HepG2 (cell line): ENCODE data around the gene KCNIP3. TPM values are rescaled to one million over a fixed set of nuclear protein-coding genes. Genes with fewer than 3 reads are reported as not detected.

Experiments used
- ATF5 ChIP-seq: sonication (generic); formaldehyde crosslinking; IDR thresholded peaks from 2 replicates; pipeline ENCODE4 v1.4.0; 2020; ENCODE audit warnings: mild to moderate bottlenecking, low read depth, missing genetic modification reagents
- ATM ChIP-seq: fragments of 450-650 bp; IDR thresholded peaks from 2 replicates; pipeline ENCODE4 v1.7.1; 2017; ENCODE audit warnings: mild to moderate bottlenecking, borderline replicate concordance
- CBX1 ChIP-seq: IDR thresholded peaks from one replicate; pipeline ENCODE4 v1.6.1; 2016; ENCODE audit warnings: antibody characterized with exemption, low read depth
- CSRNP1 ChIP-seq: sonication (generic); formaldehyde crosslinking; IDR thresholded peaks from 2 replicates; pipeline ENCODE4 v1.8.1; 2023; ENCODE audit warnings: mild to moderate bottlenecking, missing genetic modification reagents
- MAFF ChIP-seq: IDR thresholded peaks from 2 replicates; pipeline ENCODE4 v1.6.1; 2011; ENCODE audit warnings: low read depth, low read length, improper control_type of control experiment
- MAZ ChIP-seq, 2 experiments: sonication (generic) in 1 of 2; formaldehyde crosslinking in 1 of 2; IDR thresholded peaks; 2 replicates each; pipeline versions ENCODE4 v1.5.0 to v1.6.1; 2012 to 2020; ENCODE audit warnings: low read depth in 2 of 2, mild to moderate bottlenecking in 2 of 2, borderline replicate concordance in 1 of 2, improper control_type of control experiment in 1 of 2, low read length in 1 of 2, missing genetic modification reagents in 1 of 2, moderate library complexity in 1 of 2
- NFIB ChIP-seq: sonication (generic); formaldehyde crosslinking; IDR thresholded peaks from 2 replicates; pipeline ENCODE4 v1.9.0; 2021; ENCODE audit warnings: missing genetic modification reagents, mild to moderate bottlenecking, borderline replicate concordance
- NPAS2 ChIP-seq: sonication (generic); formaldehyde crosslinking; IDR thresholded peaks from 2 replicates; pipeline ENCODE4 v1.8.0; 2022; ENCODE audit warnings: mild to moderate bottlenecking, missing genetic modification reagents, borderline replicate concordance
- SCMH1 ChIP-seq: sonication (generic); formaldehyde crosslinking; IDR thresholded peaks from 2 replicates; pipeline ENCODE4 v1.9.0; 2021; ENCODE audit warnings: missing genetic modification reagents, mild to moderate bottlenecking, borderline replicate concordance
- THAP9 ChIP-seq: sonication (generic); formaldehyde crosslinking; IDR thresholded peaks from 2 replicates; pipeline ENCODE4; 2020; ENCODE audit warnings: missing genetic modification reagents, mild to moderate bottlenecking, borderline replicate concordance
- ZNF431 ChIP-seq: sonication (generic); formaldehyde crosslinking; IDR thresholded peaks from 2 replicates; pipeline ENCODE4 v1.9.0; 2022; ENCODE audit warnings: missing genetic modification reagents, low read depth, mild to moderate bottlenecking, borderline replicate concordance
- polyA plus RNA-seq, 8 experiments: library from polyadenylated mRNA; depleted of rRNA in 3 of 8; stranded (reverse) in 7 of 8; unstranded in 1 of 8; fragments of >200 nt; fragmentation: Illumina TruSeq in 4 of 8; extraction: Trizol in 4 of 8; gene quantifications; 2 replicates each; pipeline versions ENCODE4 v1.2.1 to v1.2.3, GENCODE V29; 2011 to 2016; ENCODE audit warnings: low read depth in 4 of 8, missing spikeins in 1 of 8, mixed read lengths in 1 of 8; ENCODE audit not compliant: insufficient read depth in 1 of 8
- total RNA-seq, 5 experiments: library from RNA; depleted of rRNA; stranded (reverse); fragments of >200 nt; fragmentation: Illumina TruSeq; extraction: Trizol; gene quantifications; 2 replicates each; pipeline ENCODE4 v1.2.3, GENCODE V29; 2016; ENCODE audit warnings: low read depth in 1 of 5

KCNIP3 gene
- total and polyA plus RNA-seq, 2 of the 13 experiments (the other 11 are each of a cell fraction or from before 2014, with no cell fraction given) = not detected

- TF ChIP-seq THAP9 (CRISPR knock-in tag) (no peak), MAZ (IDR thresholded peaks at IDR 0.05; ENCODE audit: borderline replicate concordance, low read depth, low read length) (no peak), MAZ (CRISPR knock-in tag; IDR thresholded peaks at IDR 0.05; ENCODE audit: low read depth) (no peak), SCMH1 (CRISPR knock-in tag) (no peak), ATM (no peak), ATF5 (CRISPR knock-in tag) (no peak), NFIB (CRISPR knock-in tag) (no peak), ZNF431 (CRISPR knock-in tag) (no peak), MAFF (no peak), CBX1 (no peak), CSRNP1 (no peak), NPAS2 (CRISPR knock-in tag) (no peak)
These were observed 37.9 kb downstream of the KCNIP3 start (continued) for GRCh38 chr2:95334916-95335641.
